ENCODE data around the gene CCDC144A. TPM values are rescaled to one million over a fixed set of nuclear protein-coding genes. Genes with fewer than 3 reads are reported as not detected.
"Not testable (repeated sequence)": the region's sequence is repeated elsewhere in the genome, so short reads cannot be mapped to it uniquely, and the experiment has no call there.

The CCDC144A gene
- 10 to 100 TPM; 11.0 to 12.2 TPM for total RNA-seq

- DNase-seq (ENCODE audit: low spot score in 2 of 2) (peak; percentile 68 to 78), ATAC-seq (peak; percentile 96 to 97)
- peak within 1 kb of the TSS in 1 of 2 donors; percentile 48 for H3K27ac Mint-ChIP-seq
- H3K9me3 Mint-ChIP-seq, H3K36me3 Mint-ChIP-seq: not testable (repeated sequence)
These were observed at the start of gene CCDC144A for GRCh38 chr17:16689731-16690281. CCDC144A (plus strand) TSS chr17:16690241; CDS start chr17:16690401, 160 bp downstream.

GRCh38 chr17:16649585-16649984 is 40.5 kb upstream of the CCDC144A start:
- peaks cover 3 to 8% of the 10 kb centered on the region in 2 donors for H3K36me3 Mint-ChIP-seq
- peaks cover 3 to 4% of the 10 kb centered on the region in 2 donors for H3K9me3 Mint-ChIP-seq
- no peak overlapping the region for H3K27ac Mint-ChIP-seq
- no peak for ATAC-seq
- DNase-seq (ENCODE audit: low spot score in 2 of 2), result no peak

- Mint-ChIP-seq H3K36me3 (peaks cover 0 to 5% of the 10 kb centered on the region in 2 donors), H3K27ac (no peak overlapping the region), H3K9me3 (peaks cover 3 to 4% of the 10 kb centered on the region in 2 donors)
- no peak for DNase-seq (ENCODE audit: low spot score in 2 of 2)
- ATAC-seq, result no peak
These were observed 37.8 kb upstream of the CCDC144A start for GRCh38 chr17:16652252-16652651.

- Mint-ChIP-seq H3K27ac (peak overlapping the region in 1 of 2 donors; percentile 92), H3K36me3 (peaks cover 0 to 5% of the 10 kb centered on the region in 2 donors), H3K9me3 (peaks cover 3 to 4% of the 10 kb centered on the region in 2 donors)
- ATAC-seq, result no peak
- DNase-seq (ENCODE audit: low spot score in 2 of 2), result no peak
These were observed 37.1 kb upstream of the CCDC144A start for GRCh38 chr17:16652847-16653366.

- peak within 1 kb of the TSS in 1 of 2 donors; percentile 92 for H3K27ac Mint-ChIP-seq
- H3K9me3 Mint-ChIP-seq, result peaks cover 3 to 4% of the 10 kb centered on the region in 2 donors
- ATAC-seq (peak; percentile 95 to 97), DNase-seq (ENCODE audit: low spot score in 2 of 2) (peak; percentile 86 to 91)
- H3K36me3 Mint-ChIP-seq, result peaks cover 0 to 5% of the 10 kb centered on the region in 2 donors
These were observed 36.5 kb upstream of the CCDC144A start, which contains the start of gene ZNF624 for GRCh38 chr17:16653367-16654041. ZNF624 (minus strand) TSS chr17:16653850.

- Mint-ChIP-seq H3K36me3 (no peaks in the 10 kb centered on the region), H3K9me3 (peaks cover 0 to 5% of the 10 kb centered on the region in 2 donors), H3K27ac (no peak overlapping the region)
- ATAC-seq, result no peak
- no peak for DNase-seq (ENCODE audit: low spot score in 2 of 2)
These were observed 28.8 kb upstream of the CCDC144A start for GRCh38 chr17:16661217-16661616.

- DNase-seq (ENCODE audit: low spot score in 2 of 2) (no peak), ATAC-seq (no peak)
- Mint-ChIP-seq H3K9me3 (peaks cover 0 to 5% of the 10 kb centered on the region in 2 donors), H3K36me3 (no peaks in the 10 kb centered on the region), H3K27ac (no peak overlapping the region)
These were observed 27.1 kb upstream of the CCDC144A start for GRCh38 chr17:16662936-16663335.

GRCh38 chr17:16666553-16666906 is 23.5 kb upstream of the CCDC144A start:
- DNase-seq (ENCODE audit: low spot score in 2 of 2); H3K36me3 Mint-ChIP-seq; H3K27ac Mint-ChIP-seq; H3K9me3 Mint-ChIP-seq; ATAC-seq: not testable (repeated sequence)

- DNase-seq (ENCODE audit: low spot score in 2 of 2); H3K36me3 Mint-ChIP-seq; H3K9me3 Mint-ChIP-seq; H3K27ac Mint-ChIP-seq: not testable (repeated sequence)
- peak in 1 of 2 donors; percentile 41 for ATAC-seq
These were observed 23.0 kb upstream of the CCDC144A start for GRCh38 chr17:16666907-16667636.

- no peaks in the 10 kb centered on the region for H3K36me3 Mint-ChIP-seq
- ATAC-seq, result no peak
- no peaks in the 10 kb centered on the region for H3K9me3 Mint-ChIP-seq
These were observed 13.3 kb upstream of the CCDC144A start for GRCh38 chr17:16676676-16677268.

GRCh38 chr17:16683290-16684138 is 6.5 kb upstream of the CCDC144A start:
- not testable (repeated sequence) for H3K27ac Mint-ChIP-seq; H3K36me3 Mint-ChIP-seq; H3K9me3 Mint-ChIP-seq; ATAC-seq; DNase-seq (ENCODE audit: low spot score in 2 of 2)

More at GRCh38 chr17:16676676-16677268, 13.3 kb upstream of the CCDC144A start:
- no peak overlapping the region for H3K27ac Mint-ChIP-seq
- no peak for DNase-seq (ENCODE audit: low spot score in 2 of 2)

- not testable (repeated sequence) for H3K36me3 Mint-ChIP-seq; H3K9me3 Mint-ChIP-seq; H3K27ac Mint-ChIP-seq; ATAC-seq; DNase-seq (ENCODE audit: low spot score in 2 of 2)
These were observed 4.0 kb upstream of the CCDC144A start for GRCh38 chr17:16686019-16686418.

GRCh38 chr17:16687151-16687550 is 2.9 kb upstream of the CCDC144A start:
- H3K9me3 Mint-ChIP-seq; H3K27ac Mint-ChIP-seq; H3K36me3 Mint-ChIP-seq; ATAC-seq; DNase-seq (ENCODE audit: low spot score in 2 of 2): not testable (repeated sequence)

GRCh38 chr17:16690447-16690846 is 406 bp downstream of the CCDC144A start:
- peak overlapping the region in 1 of 2 donors; percentile 48 for H3K27ac Mint-ChIP-seq
- not testable (repeated sequence) for H3K9me3 Mint-ChIP-seq; H3K36me3 Mint-ChIP-seq; DNase-seq (ENCODE audit: low spot score in 2 of 2)
- ATAC-seq, result peak; percentile 18 to 22

- not testable (repeated sequence) for DNase-seq (ENCODE audit: low spot score in 2 of 2); H3K36me3 Mint-ChIP-seq; H3K9me3 Mint-ChIP-seq; ATAC-seq; H3K27ac Mint-ChIP-seq
These were observed 7.6 kb downstream of the CCDC144A start for GRCh38 chr17:16697603-16698002.
